Measurements from ENCODE around the gene EEF2K. TPM values are rescaled to one million over a fixed set of nuclear protein-coding genes. Genes with fewer than 3 reads are reported as not detected.

The EEF2K gene
- total RNA-seq, 4 donors from 2014 or later = 14.7 to 59.9 (median 26.4) TPM

- DNase-seq (ENCODE audit: low spot score) (no peak), ATAC-seq (ENCODE audit: low FRiP score) (no peak)
- TF ChIP-seq CTCF (IDR thresholded peaks at IDR 0.05) = no peak
Measured at GRCh38 chr16:22265351-22265750, 59.3 kb downstream of the EEF2K start.

DNA sequence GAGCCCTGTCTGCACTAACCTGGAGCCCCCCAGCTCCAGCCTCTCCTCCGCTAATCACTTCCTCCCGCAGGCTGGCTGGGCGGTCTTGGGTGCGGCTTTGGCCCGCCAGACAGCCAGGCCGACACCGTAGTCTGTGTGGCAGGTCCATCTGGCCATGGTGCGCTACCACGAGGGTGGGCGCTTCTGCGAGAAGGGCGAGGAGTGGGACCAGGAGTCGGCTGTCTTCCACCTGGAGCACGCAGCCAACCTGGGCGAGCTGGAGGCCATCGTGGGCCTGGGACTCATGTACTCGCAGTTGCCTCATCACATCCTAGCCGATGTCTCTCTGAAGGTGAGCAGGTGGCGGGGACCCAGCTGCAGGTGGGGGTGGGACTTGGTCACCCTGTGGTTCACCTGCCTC, 60.5 kb downstream of the EEF2K start:
- no peak for DNase-seq (ENCODE audit: low spot score)
- TF ChIP-seq CTCF (IDR thresholded peaks at IDR 0.05) = no peak
- ATAC-seq (ENCODE audit: low FRiP score) = no peak

DNA sequence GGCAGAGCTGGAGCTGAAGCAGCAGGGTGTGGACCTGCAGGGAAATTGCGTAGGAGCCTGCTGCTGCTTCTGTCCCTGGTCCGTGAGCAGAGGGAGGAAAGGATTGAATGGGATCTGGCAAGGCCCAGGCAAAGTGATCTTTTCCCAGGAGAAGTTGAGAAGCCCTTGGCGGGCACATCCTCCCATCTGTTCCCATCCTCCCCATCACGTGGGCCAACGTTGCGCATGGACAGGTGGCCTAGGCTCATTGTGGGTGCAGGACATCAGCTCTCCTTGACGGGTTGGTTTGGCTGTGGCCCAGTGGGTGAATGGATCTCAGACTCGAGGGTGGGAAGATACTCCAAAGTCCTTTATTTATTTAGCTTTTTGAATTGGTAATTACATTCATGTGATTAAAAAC, 61.7 kb downstream of the EEF2K start:
- no peak for DNase-seq (ENCODE audit: low spot score)
- TF ChIP-seq CTCF (IDR thresholded peaks at IDR 0.05) = no peak
- ATAC-seq (ENCODE audit: low FRiP score) = no peak

DNA sequence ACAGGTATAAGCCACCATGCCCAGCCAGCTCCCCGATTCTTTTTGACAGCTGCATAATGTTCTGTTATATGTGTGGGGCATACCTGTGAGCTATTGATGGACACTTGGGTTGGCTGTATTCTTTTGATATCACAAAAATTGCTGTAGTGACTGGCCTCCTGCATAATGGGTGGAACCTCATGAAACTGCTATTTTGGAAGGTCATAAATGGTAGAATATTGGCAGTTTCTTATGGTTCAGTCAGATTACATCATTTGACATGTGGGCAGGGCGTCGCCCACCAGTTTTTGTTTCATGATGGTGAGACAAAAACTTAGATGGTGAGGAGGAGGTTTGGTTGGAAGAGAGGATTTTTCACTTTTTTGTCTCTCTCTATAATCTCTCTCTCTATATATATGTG, 64.4 kb downstream of the EEF2K start:
- DNase-seq (ENCODE audit: low spot score) (no peak), ATAC-seq (ENCODE audit: low FRiP score) (no peak)
- TF ChIP-seq CTCF (IDR thresholded peaks at IDR 0.05) = no peak

- no peak for TF ChIP-seq CTCF (IDR thresholded peaks at IDR 0.05)
- no peak for ATAC-seq (ENCODE audit: low FRiP score)
Measured at GRCh38 chr16:22272870-22273650, 67.0 kb downstream of the EEF2K start.

GRCh38 chr16:22274916-22275315, 68.8 kb downstream of the EEF2K start:
- TF ChIP-seq CTCF (IDR thresholded peaks at IDR 0.05) = no peak
- no peak for DNase-seq (ENCODE audit: low spot score)
- no peak for ATAC-seq (ENCODE audit: low FRiP score)

More at GRCh38 chr16:22272870-22273650, 67.0 kb downstream of the EEF2K start:
- DNase-seq (ENCODE audit: low spot score) = no peak
